GM18870 (cell line): ENCODE data around the gene APOL2.
"Not testable (repeated sequence)": the region's sequence is repeated elsewhere in the genome, so short reads cannot be mapped to it uniquely, and the experiment has no call there.

Experiments used
- ATAC-seq: cut with Tn5 transposase; IDR thresholded peaks from one replicate; pipeline ENCODE4 v1.9.1; 2021; ENCODE audit warnings: moderate library complexity; ENCODE audit not compliant: unreplicated experiment

The APOL2 gene

GRCh38 chr22:36201630-36202319 lies 37.6 kb downstream of the APOL2 start, which contains the start of gene APOL4:
Gene APOL4, minus strand, starts transcription at chr22:36201809. Its CDS starts 75 bp downstream, at chr22:36201734.
- ATAC-seq: no peak

- ATAC-seq: not testable (repeated sequence)
These were observed 38.3 kb downstream of the APOL2 start for GRCh38 chr22:36201025-36201424.

- ATAC-seq: no peak
These were observed 40.3 kb downstream of the APOL2 start for GRCh38 chr22:36199001-36199551.

DNA sequence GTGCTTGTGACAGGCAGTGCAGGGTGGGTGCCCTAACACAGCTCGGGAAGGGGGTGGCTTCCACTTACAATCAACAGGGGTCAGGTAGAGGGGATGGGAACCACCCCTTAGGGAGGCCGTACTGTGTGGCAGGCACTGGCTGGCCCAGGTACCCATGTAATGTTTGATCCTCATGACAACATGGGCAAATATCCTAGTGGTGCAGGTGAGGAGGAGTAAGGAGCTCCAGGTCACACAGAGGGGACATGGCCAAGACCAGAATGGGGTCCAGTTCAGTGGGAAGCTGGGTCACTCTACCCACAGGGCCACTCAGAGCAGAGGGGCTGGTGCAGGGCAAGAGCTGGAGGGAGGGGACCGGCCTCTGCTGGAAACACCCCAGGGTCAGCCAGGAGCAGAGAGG lies 40.8 kb downstream of the APOL2 start:
- ATAC-seq: no peak

- no peak for ATAC-seq
These were observed 41.7 kb downstream of the APOL2 start for GRCh38 chr22:36197514-36198146.

DNA sequence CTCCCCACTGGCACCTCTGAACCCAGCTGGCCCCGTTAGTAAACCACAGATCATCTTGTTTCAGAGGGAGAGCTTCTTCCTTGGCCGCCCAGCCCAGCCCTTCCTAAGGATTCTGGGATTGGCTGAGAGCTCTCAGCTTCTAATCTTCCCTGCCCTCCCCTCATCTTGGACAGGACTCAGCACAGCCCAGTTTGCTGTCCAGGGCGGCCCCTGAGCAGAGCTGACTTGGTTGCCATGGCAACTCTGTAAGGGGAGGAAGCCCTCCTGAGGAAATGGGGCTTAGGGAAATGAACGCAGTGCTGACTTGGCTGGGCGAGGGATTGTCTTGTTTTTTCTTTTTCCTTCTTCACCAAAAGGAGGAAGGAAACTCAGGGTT lies 42.3 kb downstream of the APOL2 start:
- no peak for ATAC-seq

DNA sequence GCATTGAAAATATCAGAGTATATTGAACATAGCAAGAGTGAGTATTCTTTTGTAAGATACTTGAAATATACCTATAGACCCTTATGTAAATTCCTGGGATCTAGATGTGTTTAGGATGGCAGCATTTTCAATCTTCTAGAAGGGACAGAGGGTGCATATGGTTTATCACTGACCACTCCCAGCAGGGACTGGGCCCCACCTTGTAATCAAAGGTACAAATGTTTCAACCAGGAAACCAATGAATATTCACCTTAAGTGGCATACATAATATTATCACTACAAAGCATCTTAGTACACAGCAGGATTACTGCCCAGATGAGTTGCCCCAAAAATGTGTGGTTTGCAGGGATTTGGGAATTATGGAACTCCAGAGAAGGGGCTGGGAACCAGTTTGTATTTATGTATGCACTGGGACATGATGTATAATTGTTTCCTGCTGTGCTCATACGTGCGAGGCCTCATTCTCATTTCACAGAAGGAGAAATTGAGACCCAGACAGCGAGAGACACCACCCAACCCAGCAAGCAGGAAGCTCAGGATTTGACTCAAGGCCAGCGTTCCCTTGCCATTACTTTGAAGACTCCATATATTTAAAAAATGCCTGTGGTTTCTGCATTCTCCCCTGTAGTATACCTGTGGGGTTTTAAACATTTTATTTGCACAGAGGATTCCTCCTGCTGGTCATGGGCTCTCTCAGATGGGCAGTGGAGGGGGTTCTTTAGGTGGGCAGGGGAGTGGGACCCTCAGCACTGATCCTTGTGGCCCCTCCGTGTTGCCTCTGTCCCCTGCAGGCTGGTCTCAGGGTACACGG lies 42.9 kb downstream of the APOL2 start:
- no peak for ATAC-seq

DNA sequence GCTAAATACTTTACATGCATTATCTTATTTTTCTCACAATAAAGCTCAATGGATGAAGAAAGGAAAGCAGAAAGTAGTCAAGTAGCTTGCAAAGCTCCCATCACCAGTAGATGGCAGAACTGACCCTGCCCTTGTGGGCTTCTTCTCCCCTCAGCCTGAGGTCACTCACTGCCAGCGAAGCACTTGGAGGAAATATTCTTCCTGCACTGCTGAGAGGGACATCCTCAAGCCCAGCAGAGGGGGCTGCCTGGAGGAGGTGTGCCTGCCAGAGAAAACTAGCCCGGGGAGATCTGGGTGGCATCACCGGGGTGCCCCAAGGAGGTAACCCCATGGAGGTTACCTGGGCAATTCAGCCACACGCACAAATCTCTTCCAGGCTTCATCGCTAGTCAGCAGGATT lies 44.4 kb downstream of the APOL2 start:
- no peak for ATAC-seq

DNA sequence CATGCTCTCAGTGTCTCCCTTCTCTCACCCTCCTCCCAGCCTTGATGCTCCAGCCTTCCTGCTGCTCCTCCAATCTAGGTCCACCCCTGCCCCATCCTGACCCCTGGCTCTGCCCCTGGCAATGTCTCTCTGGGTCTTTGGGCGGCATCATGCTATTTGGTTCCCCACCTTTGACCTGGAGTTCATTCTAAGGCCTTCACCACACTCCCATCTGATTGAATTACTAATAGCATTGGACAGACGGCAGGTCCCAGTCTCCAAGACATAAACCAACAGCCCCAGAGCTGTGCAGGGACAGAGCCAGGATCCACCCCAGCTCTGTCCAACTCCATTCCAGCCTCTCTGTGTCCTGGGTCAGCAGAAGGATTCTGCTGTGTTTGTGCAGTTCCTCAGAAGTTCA lies 44.9 kb downstream of the APOL2 start:
- no peak for ATAC-seq

DNA sequence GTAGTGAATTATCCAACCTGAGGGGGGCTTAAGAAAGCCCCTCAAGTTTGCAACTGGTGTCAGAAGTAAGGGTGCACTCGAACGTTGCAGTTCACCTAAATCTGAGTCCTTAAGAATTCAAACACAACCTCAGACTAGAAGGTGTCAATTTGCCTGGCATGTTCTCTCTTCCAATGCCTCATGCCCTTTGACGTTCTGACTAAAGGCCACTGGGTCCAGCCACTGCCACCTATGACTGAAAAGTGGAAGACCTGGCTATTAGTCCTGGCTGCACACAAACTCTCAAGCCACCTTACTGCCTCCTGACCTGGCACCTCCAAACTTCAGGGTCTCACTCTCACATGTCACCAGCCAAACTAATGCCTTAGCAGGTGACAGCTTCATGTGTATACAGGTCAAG lies 45.8 kb downstream of the APOL2 start:
- ATAC-seq: no peak

- no peak for ATAC-seq
These were observed 46.2 kb downstream of the APOL2 start for GRCh38 chr22:36193171-36193570.

DNA sequence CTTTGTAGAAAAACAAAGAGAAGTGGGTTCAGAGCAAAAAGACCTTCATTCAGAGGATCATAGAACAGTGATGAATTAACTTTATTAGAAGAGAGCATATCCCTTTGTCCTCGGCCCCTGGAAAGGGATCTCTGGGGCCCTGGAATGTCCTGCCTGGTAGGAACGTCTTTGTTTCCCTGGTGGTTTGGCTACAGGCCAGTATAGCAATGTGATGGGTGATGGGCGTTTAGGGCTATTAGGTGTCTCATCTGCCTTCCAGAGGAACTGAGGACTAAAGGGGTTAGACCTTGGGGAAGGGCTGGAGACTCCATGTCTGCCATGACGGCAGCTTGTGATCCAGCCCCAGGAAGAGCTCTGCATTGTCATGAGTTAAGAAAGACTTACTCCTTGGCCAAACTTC lies 46.8 kb downstream of the APOL2 start:
- ATAC-seq: no peak

GRCh38 chr22:36191106-36191836 lies 48.1 kb downstream of the APOL2 start:
- no peak for ATAC-seq

GRCh38 chr22:36187862-36188261 lies 51.5 kb downstream of the APOL2 start:
- not testable (repeated sequence) for ATAC-seq

- no peak for ATAC-seq
These were observed 53.3 kb downstream of the APOL2 start for GRCh38 chr22:36185828-36186624.

DNA sequence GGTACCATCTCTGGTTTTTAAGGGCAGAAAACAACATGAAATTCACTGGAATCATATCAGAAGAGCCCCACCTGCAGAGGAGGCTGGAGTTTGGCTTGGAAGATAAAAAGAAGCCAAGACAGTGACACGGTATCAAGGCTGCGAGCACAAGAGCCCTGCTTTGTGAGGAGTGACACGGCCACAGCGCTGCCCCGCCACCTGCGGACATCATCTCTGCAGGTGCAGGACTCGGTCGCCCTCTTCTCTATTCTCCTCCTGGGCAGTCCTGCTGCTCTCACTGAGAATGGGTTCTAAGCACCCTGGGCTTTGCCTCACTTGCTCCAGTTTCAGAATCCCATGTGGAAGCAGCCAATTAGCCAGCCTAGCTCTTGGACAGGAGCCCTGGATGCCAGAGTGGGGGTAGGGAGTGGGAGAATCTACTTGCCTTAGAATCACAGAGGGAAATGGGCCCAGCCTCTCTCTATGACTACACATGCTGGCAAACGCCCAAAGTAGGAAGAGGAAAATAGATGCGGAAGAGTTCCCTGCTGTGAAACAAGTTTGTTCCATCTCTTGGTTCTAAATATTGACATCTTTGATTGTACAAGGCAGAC lies 54.8 kb downstream of the APOL2 start:
- no peak for ATAC-seq

GRCh38 chr22:36183446-36183845 lies 55.9 kb downstream of the APOL2 start:
- no peak for ATAC-seq

GRCh38 chr22:36182857-36183256 lies 56.5 kb downstream of the APOL2 start:
- no peak for ATAC-seq

GRCh38 chr22:36182056-36182455 lies 57.3 kb downstream of the APOL2 start:
- no peak for ATAC-seq

- ATAC-seq: no peak
These were observed 58.4 kb downstream of the APOL2 start for GRCh38 chr22:36180928-36181327.
